HG03520 (cell line): ENCODE data around the gene PLLP.
"Not testable (repeated sequence)": the region's sequence is repeated elsewhere in the genome, so short reads cannot be mapped to it uniquely, and the experiment has no call there.

ENCODE experiments used
- ATAC-seq: cut with Tn5 transposase; IDR thresholded peaks from one replicate; pipeline ENCODE4 v1.9.1; 2021; ENCODE audit warnings: mild to moderate bottlenecking, moderate library complexity; ENCODE audit not compliant: unreplicated experiment

PLLP gene

DNA sequence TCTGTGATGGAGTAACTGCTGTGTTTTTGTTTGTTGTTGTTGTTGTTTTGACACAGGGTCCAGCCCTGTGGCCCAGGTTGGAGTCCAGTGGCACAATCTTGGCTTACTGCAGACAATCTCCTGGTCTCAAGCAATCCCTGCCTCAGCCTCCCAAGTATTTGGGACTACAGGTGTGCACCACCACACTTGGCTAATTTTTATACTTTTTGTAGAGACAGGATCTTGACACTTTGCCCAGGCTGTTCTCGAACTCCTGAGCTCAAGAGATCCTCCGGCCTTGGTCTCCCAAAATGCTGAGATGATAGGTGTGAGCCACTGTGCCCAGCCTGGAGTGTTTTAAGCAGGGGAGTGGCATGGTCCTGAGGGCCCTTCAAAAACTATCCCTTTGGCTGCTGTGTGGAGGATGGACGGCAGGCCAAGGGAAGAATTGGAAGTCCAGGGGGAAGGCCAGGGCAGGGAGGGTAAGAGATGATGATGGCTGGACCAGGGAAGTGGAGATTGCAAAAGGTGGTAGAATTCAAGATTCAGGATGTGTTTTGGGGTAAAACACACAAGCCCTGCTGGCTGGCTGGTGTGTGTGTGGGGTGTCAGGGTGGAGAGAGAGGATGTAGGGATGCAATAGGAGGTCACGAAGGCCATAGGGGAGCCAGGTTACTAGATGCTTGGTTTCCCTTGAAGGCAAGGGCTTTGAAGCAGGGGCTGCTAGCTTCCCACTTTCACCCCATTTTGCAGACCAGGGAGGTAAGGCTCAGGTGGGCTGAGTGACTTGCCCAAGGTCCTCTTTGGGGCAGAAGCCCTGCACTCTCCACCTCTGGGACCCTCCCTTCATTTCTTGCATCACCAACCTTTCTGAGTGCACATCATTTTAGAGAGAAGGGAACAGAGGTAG is 18.8 kb upstream of the PLLP start:
- ATAC-seq: no peak

DNA sequence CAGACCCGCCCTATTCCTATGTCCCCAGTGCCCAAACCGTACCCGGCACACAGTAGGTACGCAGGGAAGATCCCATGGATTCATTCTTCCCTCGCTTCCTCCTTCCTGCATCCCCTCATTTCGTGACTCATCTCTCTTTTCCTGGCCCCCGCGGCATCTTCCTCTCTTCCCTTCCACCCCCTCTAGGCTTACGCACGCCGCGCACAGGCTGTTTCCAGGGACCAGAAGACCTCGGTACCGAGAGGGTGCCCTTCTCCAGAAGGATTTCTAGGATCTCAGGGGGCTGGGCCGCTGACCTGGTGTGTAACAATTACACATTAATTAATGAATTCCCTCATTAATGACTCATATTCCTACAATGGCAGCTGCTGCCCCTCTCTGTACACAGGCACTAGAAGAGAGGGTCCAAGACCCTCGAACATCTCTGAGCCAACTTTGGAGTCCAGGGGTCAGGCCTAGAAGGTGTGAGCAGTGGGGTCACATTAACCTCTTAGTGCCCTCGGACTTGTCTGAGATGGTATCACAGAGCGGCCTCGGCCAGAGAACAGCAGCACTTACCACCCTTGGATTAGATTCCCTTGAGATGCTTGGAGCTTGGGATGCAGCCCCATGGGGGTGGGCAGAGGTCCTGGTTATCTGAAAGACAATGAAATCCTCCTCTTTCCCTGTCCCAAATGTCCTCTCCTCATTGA is 16.8 kb upstream of the PLLP start:
- ATAC-seq: no peak

DNA sequence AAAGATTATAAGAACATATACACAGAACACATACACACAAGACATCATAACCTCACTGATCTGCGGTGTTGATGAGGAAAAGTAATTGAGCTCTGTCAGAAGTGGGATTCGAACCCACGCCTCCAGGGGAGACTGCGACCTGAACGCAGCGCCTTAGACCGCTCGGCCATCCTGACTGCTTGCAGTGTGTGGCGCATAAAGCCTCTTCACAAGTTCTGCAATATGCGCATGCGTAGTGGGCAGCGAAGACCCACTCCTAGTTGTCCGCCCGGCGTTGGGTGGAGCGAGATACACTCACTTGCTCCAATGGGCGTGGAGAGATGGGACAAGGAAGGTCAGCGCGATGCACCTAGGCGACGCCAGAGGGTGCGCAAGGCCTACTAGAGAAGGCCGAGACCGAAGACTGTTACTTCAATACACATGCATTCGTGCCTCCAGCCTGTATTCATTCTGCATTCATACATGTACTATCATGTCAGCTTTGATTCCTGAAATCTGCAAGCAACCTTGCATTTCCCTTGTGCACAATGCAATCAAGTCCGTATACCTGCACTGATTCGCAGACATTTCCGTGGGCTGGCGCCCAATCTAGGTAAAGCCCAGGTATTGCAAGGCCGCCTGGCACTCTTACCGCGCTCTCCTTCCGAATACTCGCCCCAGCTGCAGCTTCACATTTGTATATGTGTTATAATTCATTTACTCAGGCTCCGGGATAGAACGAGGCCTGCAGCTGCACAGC is 16.1 kb upstream of the PLLP start:
- ATAC-seq: peak; percentile 84

DNA sequence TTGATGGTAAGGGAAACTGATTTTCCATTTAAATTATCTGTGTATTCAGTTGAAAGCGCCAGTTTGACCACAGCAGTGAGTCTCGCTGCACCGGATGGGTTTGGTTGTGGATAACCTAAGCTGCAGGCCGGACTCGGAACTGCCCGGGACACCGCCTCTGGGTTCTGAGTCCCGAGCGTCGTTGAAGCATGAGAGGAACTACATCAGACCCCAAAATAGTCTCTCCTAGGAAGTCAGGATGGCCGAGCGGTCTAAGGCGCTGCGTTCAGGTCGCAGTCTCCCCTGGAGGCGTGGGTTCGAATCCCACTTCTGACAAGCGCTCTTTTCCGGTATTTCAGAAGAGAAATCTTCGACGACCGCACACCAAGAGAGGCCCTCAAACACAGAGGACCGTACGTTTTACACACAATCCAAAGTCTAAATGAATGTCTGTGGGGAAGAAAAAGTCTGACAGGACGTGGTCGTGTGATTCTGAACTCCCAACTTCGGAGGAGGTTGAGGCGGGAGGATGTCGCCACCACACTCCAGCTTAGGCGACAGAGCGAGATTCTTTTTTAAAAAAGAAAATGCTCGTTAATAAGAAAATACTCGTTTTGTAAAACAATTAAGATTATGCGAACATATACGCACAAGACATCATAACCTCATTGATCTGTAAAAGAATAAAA is 15.4 kb upstream of the PLLP start:
- peak; percentile 52 for ATAC-seq

DNA sequence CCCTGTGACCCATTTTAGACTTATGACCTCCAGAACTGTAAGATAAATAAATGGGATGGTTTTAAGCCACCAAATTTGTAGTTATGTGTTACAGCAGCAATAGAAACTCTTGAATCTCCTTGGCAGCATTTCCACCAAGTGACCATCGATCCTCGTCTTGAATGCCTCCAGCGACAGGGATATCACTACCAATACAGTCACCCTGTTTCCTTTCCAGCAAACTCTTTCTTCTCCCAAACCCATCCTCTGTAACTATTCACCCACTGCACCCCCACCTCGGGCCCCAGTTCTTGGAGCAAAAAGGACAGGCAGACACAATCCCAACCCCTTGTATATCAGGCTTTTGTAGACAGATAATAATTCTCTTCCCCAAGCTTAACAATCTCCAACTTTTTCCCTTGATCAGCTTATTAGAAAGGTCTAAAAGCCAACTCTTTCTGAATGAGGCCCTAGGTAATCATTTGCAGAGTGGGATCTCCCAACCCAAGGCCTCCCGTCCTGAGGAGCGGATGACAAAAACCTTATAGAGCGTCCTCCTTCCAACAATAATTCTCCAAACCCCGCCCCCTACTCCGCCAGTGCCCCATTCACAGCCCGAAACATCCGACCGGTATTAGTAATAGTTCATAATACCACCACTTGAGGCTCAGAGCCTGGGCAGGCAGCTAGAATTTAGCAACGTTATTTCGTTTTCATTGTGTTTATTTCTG is 14.7 kb upstream of the PLLP start:
- peak; percentile 9 for ATAC-seq

DNA sequence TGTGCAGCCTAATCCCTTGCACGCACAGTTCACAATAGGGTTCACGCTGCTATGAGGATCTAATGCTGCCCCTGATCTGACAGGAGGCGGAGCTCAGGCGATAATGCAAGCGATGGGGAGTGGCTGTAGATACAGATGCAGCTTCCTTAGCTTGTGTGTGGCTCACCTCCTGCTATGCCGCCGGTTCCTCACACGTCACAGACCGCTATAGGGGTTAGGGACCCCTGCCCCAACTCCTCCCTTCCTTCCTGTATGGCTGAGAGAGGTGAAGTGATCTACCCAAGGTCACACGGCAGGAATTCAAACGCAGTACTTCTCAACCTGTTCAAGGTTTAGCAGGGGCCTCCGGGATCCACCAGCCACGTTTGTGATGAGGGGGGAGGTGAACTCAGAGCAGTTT is 13.4 kb upstream of the PLLP start:
- no peak for ATAC-seq

DNA sequence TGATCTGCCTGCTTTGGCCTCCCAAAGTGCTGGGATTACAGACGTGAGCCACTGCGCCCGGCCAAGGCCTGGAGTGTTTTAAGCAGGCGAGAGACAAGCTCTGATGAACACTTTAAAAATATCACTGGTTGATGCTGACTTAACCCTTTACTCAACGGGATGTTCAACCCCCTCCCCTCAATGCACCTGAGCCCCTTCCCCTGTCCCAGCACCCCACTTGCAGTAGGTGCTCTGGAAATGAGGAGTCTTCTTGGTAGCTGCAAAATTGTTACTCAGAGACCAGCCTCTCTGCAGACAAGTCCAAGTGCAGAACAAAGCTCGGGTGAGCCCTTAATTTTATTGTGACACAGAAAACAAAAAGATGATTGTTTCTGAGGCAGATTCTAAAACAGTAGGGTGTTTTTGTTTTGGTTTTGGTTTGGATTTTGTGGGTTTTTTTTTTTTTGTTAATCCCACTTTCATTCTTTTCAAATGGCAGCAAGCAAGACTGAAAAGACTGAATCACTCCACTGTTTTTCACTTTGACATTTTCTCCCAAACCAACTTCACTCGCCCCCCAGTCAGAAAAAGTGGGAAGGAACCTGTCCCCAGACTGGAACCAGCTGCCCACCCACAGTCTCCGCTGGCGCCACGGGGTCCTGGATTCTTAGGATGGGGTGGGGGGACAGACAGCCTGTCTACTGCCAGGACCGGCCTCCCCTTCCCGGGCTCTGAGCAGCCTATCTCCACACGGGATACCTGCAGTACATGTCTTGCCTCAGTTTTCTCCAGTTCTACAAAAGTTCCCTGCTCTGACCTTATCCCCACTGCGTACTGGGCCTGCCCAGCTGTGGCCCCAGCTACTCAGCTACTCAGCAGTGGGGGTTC is 5.2 kb upstream of the PLLP start:
- no peak for ATAC-seq

DNA sequence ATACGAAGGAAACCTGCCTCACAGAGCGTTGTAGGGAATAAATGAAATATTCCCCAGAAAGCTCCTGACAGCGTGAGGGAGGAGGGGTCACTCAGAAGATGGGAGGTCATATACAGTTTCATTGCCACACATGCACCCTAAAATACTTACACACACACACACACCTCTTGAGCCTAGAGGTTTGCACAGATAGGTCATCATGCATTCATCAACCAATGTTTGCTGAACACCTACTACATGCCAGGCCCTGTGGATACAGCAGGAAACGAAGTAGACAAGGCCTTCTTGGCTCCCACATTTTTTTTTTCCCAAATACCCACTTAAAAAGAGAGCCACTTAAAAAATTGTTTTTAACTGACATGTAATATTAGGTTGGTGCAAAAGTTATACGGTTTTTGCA is 907 bp upstream of the PLLP start:
- no peak for ATAC-seq

DNA sequence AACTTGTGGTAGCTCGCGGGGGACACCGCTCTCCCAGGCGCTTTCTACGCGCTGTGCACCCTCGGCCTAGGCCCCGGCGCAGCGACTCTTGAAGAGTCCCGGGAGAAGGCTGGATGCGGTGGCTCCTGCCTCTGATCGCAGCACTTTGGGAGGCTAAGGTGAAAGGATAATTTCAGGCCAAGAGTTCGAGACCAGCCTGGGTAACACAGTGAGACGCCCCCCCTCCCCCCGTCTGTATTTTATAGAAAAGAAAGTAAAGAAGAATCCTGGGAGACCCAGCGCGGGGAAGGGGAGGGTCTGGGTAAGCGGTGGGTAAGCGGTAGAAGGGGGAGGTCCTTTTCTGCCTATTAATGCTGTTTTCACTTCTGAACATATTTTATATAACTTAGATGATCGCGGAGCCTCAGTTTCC is 486 bp upstream of the PLLP start:
- ATAC-seq: no peak

DNA sequence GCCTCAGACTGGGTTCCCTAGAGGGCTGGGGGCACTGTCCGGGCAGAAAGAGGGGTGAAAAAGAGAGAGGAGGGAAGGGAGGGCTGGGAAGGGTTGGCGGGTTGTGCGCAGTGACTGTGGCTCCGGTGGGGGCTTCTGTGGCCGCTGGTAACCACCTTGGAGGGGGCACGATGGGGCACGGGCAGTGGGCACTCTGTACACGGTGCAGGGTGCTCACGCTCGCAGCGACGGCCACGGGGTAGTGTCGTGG is 588 bp downstream of the PLLP start:
- no peak for ATAC-seq

DNA sequence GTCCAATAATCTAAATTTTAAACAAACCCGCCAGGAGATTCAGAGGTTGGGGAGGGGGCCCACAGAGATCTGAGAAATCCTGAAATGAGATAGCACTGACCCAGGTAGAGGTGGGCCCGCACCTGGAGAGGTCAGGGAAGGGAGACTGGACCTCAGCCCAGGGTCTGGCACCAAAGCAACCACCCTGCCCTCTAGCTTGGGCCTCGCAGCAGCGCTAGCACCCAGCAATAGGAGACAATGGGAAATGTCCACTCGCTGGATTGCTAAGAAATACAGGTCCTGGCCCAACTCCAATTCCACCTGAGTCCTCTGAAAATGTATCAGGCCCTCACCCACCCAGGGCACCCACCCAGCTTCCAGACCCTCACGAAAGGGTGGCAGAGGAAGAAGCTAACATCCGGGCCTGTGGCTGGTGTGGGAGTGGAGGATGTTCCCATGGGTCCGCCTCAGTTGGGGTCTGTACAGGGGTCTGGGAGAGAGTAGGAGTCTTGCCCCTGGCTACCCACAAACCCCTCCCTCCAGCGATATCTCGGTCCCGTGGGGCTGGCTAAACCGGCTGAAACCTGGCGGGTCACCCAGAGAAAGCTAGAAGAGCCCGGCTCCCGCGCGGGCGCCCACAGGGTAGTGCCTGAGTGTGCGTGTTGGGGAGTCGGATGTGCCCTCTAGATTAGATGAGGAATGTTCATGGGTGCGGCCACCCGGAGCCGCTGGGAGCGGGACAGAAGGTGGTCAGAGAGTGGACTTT is 1.1 kb downstream of the PLLP start:
- ATAC-seq: no peak

DNA sequence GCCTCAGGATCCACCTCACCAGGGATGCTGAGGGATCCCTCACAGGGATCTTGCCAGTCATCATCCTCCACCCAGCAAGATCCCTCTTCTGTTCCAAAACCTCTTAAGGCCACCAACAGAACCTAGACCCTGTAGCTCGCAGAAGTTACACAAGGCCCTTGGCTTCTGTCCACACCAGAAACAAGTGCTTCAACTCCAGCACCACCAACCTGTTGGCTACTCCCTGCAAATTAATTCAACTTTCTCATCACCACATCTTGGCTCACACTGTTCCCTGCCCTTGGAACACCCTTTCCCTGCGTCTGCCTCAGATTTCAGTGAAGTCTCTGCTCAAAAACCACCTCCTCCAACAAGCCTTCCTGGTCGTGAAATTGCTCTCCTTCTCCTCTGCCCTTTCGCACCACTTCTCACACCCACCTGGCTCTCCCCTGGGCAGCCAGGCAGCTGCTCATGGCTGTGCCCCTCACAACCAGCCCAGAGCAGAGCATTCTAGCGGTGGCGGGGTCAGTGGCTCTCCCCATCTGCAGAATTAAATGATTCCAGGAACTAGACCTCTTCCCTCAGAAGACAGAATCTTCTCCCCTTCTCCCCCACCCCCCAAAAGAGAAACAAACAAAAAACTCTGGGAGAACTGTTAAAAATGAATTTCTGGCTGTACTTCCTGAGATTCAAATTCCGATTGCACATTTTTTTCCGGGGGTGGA is 1.8 kb downstream of the PLLP start:
- ATAC-seq: no peak

DNA sequence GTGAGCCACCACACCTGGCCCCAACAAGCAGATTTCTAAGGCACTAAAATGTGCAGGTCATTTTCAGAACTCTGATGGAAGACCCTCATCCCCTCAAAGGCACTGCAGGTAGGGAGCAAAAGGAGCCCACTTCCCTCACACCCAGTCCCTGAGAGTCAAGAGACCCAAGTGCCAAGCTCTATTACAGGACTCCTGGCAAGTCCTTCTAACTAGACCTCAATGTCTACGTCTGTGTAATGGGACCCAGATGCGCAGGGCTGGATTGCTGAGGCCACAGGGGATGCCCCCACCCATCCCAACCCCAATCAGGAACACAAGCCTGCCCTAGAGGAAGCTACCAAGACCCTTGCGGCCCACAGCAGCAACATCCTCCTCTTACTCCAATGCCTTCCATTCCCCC is 2.7 kb downstream of the PLLP start:
- ATAC-seq: no peak

DNA sequence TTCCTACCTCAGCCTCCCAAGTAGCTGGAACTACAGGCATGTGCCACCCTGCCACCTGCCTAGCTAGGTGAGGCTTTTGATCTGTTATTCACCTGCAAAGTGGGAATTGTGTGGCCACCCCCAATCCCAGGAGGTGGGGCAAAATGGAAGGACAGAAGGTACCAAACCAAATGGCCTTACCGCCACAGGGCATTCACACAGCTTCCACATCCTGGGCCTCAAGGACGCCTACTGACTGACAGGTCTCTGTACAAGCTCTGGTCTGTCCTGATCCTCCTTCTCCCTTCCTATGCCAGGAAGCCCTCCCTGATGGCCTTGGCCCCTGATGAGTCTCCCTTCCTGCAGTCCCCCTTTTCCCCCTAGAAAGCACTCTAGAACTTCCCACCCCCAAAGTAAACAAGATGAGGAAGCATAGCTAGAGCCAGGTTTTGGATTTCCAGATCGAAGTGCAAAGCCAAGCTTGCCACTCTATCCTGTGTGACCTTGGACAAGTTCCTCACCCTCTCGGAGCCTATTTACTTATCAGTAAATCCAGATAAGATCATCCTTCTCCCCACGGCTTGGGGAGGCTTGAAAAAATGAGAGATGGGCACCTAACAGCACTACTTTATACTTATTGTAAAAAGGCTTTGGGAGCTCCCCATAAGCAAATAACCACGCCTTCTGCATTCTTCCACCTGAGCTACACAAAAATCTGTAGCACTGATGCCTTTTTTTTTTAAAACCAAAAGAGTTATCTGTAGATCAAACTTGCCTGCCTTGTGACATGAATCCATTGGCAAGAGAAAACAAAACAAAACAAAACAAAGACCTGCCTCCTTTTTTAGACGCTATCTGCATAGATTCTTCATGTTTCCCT is 4.5 kb downstream of the PLLP start:
- no peak for ATAC-seq

DNA sequence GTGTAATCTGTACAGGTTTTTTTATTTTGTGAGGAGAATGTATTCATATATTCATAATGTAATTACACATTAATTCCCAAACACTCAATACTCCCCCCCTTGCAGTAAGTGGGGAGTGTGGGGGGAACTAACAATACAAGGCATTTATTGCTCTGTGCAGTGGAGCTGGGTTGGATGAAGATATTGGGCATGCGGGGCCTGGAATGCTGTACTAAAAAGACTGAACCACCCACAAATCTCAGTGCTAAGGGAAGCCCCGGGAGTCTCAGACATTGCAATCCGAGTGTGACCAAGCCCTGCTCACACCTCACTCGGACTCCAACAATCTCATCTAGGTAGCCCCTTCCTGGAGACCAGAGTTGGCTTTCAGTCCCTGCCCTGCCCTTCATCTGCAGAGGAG is 6.0 kb downstream of the PLLP start:
- no peak for ATAC-seq

DNA sequence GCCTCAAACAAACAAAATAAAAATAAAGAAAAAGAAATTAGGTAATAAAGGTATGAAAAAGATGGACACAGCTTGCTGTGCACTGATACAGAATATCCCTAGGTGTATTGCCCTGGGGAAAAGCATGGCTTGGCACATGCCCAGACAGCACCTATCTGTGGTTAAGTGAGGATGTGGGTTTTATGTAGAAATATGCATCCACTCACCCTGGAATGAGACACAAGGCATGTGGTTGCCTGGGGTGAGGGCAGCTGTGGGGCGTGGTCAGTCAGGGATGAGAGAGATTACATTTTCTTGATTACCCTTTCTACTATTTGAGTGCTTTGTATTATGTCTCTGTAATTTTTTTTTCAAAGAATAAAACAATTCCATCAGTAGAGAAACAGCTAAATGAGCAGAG is 6.9 kb downstream of the PLLP start:
- no peak for ATAC-seq

DNA sequence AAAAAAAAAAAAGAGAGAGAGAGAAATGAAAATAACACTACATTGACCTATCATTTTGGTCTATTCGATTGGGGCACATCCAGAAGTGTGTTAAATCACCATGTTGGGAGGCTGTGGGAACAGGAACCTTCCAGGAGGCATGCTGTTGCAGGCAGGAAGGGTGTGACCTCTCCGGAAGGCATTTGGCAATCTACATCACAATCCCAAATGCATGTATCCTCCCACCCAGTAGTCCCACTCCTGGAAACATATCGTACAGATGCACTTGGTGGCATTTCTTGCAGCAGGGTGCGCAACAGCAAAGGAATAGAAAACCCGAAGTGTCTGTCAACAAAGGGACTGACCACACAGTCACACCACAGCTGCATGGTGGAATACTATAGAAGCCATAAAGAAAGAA is 7.9 kb downstream of the PLLP start:
- no peak for ATAC-seq

DNA sequence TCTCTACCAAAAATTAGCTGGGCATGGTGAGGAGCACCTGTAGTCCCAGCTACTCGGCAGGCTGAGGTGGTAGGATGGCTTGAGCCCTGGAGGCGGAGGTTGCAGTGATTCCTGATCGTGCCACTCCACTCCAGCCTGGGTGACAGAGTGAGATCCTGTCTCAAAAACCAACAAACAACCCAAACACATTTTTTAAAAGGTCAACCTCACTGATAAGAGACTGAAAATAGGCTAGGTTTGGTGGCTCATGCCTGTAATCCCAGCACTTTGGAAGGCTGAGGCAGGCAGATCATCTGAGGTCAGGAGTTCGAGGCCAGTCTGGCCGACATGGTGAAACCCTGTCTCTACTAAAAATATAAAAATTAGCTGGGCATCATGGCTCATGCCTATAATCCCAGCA is 8.5 kb downstream of the PLLP start:
- not testable (repeated sequence) for ATAC-seq
